Stimulated activated naive CD4-positive, alpha-beta T cell treated with Interleukin-2 at 50 U/mL for 16 hours (primary cell): Measurements from ENCODE around the gene SHLD1.

Experiments used
- DNase-seq: peaks from one replicate; lab custom pipeline; 2025; lab: John Stamatoyannopoulos, UW

SHLD1 gene

DNA sequence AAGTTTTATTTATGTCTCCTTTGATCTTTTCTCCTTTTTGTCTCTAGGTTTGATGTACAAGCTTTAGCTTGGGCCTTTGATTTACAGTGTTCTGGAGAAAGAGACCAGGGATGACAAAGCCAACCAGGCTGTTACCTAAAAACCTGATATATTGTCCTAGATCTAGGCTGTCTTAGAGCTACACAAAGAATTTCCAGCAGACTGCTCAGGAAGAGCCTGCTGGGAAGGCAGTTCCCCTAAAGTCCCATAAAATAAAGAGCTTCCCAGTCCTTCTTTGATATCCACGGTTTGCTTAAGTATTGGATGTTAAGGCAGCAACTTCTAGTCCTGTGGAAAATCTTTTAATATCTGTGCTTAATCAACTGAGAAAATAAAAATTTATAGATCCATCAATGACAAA, 70.5 kb downstream of the SHLD1 start:
- no peak for DNase-seq

DNA sequence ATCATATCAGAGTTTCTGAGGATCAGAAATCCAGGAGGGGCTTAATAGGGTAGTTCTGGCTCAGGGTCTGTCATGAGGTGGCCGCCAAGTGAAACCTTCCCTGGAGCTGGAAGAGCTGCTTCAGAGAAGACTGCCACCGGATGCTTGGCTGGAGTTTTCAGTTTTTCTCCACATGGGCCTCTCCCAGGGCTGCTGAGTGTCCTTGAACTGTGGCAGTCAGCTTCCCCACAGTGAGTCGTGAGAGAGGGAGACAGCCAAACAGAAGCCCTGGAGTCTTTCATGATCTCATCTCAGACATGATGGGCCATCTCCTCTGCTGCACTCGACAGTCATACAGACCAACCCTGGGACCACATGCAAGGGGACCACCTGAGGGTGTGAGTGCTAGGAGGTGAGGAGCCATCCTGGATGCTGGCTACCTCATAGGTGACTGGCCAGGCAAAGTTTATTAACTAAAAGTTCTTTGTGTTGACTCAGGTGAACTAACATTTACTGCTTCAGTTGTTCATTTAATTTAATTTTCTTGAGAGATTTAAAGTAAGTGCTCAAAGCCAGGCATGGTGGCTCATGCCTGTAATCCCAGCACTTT, 71.5 kb downstream of the SHLD1 start:
- DNase-seq, result no peak

DNA sequence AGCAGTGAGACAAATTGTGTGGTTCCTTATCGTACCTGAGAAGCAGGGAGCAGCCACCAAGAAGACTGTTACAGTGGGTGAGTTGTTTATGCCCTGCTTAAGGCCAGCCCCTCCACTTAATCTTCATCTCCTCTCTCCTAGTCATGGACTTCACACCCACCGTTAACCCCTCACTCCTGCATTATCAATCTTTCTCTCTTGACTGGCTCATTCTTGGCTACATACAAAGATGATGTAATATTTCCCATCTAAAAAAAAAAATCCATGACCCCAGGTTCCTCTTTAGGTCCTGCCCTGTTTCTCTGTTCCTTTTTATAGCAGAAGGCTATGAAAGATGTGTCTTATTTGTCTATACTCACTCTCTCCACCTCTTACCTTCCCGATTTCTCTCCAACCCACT, 72.4 kb downstream of the SHLD1 start:
- DNase-seq, result no peak

DNA sequence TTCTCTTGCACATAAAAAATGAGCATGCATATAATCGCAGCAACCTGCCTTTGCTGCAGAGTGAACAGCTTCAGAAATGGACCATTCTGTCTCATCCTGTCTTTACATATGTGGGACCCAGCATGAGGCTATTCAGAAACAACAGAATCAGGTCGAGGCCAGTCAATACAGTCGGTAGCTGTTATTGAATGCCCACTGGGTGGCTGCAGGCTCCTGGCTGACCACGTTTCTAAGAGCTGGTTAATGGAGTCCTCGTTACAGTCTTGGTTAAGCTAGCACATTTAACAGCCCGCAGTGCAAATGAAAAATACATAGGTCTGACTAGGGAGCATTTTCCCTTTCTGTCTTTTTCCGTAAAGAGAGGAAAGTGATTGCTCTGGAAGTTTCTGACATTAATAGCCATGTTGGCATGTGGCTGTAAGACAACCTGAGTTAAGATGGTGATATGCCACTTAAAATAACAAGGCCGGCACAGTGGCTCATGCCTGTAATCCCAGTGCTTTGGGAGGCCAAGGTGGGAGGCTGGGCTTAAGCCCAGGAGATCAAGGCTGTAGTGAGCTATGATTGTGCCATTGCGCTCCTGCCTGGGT, 75.0 kb downstream of the SHLD1 start:
- DNase-seq, result no peak

DNA sequence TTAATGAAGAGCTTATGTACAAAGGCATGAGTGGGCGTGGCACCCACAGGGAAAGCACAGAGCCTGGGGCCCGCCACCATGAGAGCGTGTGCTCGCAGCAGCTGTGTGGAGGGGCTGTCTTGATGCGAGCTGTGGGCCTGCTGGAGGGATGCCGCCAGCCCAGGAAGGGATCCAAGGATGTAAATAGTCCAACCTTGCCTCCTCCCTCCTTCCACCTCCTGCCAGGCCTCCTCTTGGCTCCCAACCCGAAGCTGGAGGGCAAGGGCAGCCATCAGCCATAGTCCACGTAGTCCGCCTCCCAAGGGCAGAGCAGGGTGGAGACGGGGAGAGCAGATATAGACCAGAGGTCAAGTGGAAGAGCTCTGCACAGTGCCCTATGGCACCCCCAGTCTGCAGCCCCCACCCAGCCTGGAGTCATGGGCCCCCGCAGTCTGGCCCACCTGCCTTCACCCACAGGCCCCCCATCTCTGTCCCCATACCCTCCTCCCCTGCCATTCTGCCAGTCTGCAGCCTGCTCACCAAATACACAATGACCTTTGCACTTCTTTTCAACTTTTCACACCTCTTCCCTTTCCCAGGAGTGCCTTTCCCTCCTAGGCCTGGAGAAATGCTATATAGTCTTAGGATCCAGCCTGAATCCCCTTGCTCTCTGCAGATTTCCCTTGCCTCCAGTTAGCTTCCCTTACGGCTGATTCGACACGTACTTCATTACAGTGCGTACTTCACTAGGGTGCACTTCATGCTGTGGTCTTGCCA, 77.1 kb downstream of the SHLD1 start:
- DNase-seq, result no peak

DNA sequence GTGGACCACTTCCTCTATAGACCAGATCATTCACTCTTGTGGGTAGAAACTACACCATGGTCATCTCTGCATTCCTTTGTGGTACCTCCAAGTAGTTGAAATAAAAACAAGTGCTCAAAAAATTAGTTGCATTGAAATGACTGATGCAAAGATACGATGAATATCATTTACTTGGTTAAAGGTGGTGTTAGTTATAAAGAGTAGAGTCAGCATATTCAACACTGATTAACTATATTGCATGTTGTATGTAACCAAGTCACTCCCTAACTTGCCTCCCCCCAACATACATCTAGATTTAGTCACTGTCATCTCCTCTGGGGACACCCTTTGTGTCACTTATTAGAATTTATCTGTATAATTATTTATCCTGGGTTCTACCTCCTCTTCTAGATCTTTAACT, 77.7 kb downstream of the SHLD1 start:
- DNase-seq, result no peak

DNA sequence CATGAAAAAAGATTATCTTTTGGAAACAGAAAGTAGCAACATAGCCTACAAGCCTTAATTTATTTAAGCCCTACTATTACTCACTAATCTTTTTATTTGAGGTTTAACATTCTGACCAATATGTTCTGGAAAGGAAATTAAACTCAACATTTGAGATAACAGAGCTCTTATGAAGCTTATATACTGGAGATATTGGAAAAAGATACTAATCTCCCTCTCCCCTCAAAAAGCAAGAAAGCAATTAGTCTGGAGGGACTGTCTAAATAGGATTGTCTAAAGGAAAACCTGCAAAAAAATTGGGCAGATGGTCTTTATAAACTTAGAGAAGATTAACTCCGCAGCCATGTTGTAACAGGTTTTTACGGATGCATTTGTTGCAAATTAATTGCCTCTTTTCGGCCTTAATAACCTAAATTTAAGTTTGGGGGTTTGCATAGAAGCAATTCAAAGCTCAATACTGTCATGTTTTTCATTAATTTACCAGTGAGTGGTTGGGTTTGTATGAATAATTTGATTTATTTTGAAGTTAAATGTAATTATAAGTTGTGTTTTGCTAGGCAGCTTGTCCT, 79.1 kb downstream of the SHLD1 start:
- no peak for DNase-seq

DNA sequence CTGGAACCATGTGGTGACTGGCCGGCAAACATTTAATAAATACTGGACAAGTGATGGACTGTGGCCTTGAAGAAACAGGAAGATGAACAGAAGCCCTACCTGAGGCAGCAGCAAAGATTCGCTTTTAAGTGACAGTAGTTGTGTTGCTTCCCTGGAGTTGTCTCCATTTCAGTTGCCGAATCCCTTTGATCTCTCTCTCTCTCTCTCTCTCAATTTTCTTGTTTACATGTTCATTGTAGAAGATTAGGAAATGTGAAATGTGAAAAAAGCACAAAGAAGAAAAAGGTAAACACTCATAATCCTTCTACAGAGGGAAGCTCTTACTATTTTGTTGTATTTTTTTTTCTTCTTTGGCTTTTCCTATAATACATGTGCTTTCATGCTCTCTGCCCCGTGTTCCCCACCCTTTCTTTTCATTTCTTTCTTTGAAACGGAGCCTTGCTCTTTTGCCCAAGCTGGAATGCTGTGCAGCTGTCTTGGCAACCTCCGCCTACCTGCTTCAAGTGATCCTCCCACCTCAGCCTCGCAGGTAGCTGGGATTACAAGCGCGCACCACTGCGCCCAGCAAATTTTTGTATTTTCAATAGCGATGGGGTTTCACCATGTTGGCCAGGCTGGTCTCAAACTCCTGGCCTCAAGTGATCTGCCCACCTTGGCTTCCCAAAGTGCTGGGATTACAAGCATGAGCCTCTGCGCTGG, 81.5 kb downstream of the SHLD1 start:
- no peak for DNase-seq

DNA sequence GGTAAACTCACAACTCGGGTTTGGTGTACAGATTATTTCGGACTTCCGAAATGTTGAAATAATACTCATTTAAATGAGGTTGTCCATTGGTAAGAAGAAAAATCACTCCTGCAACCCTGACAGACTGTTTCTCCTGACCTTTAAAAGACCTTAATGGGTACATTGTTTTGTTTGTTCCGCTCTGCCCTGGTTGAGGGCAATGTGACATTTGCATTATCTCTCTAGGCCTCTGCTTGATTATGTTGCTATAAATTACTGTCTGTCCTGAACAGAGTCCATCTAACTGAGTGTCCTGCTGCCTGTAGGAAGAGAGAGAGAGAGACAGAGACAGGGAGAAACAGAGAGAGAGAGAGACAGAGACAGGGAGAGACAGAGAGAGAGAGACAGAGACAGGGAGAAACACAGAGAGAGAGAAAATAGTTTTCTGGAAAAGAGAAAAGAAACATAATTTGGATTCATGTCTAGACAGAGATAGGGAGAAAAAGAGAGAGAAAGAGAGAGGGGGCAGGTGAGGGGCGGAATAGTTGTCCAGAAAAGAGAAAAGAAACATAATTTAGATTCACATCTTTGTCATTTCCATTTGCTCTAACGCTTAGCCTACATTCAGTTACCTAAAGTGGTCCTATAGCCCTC, 83.2 kb downstream of the SHLD1 start:
- no peak for DNase-seq

DNA sequence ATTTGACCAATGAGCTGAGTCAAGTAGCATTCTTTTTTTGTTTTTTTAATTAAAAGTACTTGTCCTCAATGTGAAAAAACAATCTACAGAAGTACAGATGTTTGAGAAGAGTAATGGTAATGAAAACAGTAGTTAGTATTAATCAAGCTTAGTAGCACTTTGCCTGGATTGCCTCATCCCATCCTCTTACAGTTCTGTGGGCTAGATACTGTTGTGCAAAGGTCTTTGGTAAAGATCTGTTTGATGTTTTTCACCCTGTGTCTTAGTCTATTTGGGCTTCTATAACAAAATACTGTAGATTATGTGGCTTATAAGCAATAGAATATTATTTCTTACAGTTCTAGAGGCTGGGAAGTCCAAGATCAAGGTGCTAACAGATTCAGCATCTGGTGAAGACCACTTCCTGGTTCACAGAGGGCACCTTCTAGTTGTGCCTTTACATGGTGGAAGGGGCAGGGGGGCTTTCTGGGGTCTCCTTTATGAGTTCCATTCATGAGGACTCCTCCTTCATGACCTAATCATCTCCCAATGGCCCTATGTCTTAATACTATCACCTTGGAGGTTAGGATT, 84.3 kb downstream of the SHLD1 start:
- DNase-seq, result no peak

DNA sequence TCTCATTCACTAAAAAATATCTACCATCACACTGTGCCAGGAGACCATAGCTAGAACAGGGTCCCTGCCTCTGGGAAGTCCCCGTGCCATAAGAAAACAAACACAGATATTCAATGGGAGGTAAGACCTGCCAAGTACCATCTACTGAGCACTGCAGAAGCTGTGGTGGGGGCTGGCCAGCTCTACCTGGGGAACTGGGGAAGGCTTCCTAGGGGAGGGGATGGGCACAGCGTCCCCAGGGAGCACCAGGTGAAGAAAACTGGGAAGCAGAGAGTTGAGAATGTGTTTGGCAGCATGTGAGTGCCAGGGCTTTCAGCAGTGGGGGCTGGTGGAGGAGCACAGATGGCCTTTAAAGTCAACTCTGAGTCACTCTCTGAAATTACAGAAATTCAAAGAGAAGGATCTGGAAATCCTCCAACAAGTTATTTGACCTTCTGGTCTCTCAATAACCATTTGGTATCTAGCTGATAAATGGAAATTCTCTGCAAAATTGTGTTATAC, 85.2 kb downstream of the SHLD1 start:
- DNase-seq, result no peak

DNA sequence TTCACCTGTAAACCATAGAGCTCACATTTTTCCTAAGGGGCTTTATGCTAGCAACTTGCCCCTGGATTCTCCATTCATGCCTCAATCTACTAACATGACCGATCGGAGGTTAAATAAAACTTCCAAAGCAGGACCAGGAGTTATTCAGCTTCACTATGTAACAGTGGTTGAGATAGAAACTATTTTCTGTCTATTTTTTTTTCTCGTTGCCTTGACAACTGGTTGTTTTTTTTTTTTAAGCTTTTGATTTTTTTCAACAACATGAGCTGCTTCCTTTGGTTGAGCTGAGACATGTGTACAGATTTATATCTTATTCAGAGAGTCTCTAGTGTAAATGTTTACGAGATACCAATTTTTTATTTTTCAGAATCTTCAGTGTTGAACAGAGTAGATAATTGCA, 85.7 kb downstream of the SHLD1 start:
- DNase-seq, result no peak

DNA sequence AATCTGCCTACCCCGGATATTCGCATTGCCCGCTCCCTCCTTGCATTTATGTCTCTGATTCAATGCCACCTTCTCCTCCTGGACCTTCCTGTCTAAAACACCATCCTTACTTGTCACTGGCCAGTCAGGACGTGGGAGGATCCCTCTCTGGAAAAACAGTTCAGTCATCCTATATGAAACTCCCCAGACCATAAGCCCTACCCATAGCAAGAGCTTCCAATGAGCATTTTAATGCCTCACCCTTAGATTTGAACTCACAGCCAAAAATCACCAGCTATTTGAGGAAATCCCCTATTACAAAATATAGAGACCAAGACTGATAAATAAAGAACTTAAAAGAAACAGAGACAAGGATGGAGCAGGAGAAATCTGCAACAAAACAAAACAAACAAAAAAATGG, 86.4 kb downstream of the SHLD1 start:
- DNase-seq, result no peak

DNA sequence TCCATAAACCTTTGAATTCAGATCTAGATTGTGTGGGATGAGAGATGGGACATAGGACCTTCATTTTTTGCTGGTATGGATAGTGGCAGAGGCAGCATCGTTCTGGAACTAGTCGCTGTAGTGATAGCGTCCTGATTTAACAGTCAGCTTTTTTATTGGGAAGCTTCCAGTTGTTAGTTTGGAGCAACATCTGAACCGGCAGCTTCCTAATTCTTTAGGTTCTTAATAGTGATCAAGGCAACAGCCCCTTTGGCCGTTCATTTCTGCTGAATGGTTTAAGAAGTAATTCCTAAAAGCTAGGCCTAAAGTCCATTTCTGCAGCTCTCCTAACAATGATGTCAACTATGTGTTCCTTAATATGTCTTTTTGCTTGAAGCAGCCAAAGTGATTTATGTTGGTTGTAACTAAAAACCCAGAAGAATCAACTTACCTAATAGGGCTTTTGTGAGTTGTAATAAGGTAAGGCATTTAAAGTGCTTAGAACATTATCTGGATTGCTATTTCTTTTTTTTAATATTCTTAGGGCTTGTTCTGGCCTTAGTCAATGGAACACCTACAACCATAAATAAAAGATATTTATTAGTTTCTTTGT, 90.3 kb downstream of the SHLD1 start:
- no peak for DNase-seq

DNA sequence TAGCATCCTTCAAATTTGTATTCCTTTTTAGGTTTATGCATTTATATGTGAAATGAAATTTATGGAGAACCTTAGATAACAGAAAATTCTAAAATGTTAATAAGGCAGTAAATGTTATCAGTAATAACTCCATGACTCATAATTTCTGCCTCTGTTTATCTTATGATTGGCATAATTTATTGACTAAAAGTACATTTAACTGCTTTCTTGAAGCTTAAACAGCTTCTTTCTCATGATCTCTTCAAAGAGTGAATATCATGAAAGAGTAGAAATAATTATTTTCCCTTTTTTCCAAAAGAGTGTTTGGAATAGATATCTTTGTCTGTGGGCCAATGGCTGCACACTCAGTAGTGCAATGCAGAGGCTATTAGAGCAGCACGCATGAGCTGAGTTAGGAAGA, 91.3 kb downstream of the SHLD1 start:
- DNase-seq, result no peak

DNA sequence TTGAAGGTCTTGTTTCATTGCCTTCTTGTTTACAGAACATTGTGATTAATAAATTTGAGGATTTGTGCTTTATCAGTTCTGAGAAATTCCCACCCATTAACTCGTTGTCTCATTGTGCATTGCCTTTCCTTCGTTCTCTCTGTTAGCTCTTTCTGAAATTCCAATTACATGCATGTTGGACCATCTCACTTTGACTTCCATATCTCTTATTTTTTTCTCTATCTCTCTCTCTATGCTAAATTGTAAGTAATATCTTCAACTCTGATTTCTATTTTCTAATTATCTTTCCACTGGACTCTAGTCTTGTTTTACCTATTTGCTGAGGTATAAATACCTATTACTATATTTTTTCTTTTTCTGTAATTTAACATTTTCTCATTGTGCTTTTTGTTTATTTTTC, 92.3 kb downstream of the SHLD1 start:
- DNase-seq, result no peak

DNA sequence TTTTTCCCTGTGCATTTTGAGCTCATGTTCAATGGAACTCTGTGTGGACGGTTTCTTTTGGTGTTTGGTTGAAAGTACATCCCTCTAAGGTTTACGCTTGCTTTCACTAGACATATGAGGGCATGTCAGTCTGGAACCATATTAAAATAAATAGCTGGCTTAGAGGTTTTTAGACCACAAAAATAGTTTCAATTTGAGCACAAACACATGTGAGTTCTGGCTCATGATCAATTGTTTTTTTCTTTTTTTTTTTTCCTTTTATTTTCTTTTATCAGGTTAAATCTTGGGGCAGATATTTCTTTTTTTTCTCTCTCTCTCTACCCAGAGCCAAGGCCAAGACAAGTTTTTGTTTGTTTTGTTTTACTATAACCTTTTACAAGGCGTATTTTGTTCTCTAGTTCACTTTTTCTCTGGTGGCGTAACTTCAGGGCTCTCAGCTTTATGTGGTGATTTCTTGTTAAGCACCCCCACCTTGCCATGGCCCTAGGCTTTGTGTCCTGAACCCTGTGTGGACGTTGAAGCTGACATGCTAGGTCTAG, 92.9 kb downstream of the SHLD1 start:
- no peak for DNase-seq

DNA sequence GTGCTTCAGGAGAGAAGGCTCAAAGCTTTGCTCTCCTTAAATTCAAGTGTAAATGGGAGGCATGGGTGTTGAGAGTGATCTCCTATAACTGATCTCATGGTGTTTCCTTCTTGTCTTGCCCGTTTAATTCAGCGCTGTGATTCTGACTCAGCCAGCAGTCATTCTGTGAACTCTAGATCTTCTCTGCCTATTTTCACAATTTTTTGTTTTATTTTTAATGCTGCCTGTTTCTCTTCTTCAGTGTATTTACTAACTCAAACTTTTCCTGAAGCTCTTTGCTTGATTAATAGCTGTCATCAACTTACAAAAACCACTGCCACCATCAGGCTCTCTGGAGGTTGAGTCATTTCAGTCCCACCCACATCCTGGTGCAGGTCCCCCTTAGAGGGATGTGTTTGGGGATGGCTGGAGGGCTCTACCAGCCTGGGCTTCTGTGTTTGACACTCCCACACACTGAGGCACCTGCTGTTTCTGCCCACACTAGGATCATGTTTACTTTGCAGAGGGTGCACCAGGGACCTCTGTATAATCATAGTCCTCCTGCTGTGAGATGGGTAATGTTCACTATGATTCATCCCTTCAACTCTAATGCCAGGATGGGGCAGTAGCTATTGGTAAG, 94.0 kb downstream of the SHLD1 start:
- DNase-seq, result peak; percentile 80

DNA sequence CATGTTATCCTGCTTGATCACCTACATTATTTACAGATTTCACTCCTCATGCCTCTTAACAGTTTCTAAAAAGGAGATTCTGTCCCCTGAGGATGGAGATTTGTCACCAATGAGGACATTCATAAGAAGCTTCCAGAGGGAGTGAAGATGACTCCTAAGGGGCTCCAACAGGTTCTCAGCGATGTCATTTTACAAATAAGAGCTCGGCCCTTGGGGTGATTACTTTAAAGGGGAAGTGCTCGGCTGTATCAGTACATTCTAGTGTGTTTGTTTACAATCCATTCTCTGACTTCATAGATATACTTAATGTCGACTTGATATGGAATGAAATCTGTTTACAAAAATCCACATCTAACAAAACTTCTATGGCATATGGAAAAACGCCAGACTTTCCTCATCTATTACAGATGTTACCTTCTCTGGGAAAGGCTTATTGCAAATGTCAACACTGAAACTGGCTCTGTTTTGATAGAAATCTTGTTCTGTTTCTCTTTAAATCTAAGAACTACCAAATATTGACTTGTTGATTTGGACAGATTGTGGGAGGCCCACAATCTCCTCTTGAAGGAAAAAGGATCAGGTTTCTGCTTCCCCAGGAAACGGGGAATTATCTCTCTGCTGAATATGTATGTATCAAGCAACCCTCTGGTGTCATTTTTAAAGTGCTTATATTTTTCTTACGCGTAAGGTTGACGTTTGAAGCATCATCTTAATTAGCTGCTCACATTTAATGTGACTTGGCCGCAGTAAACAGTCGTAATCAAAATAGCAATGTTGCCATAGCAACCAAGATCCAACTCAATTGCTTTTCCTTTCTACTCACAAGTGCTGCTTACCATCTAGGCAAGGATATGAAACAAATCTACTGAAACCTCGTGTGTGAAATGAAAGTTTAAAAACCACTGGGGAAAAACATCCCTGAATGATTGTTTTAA, 95.7 kb downstream of the SHLD1 start:
- DNase-seq, result no peak
